ENCODE results near the gene DYNLT4. TPM values are rescaled to one million over a fixed set of nuclear protein-coding genes. Genes with fewer than 3 reads are reported as not detected.

DYNLT4 gene
- total and polyA plus RNA-seq, 2 of the 13 experiments (the other 11 are each of a cell fraction or from before 2014, with no cell fraction given), result 0.77 TPM; not detected in 1

- TF ChIP-seq THAP8 (CRISPR knock-in tag; IDR thresholded peaks at IDR 0.05; ENCODE audit: borderline replicate concordance) (no peak), ZNF782 (CRISPR knock-in tag; IDR thresholded peaks at IDR 0.05; ENCODE audit: borderline replicate concordance) (peak; percentile 87), SRF (IDR thresholded peaks at IDR 0.05; ENCODE audit: low read depth, low read length) (no peak), TBL1XR1 (IDR thresholded peaks at IDR 0.05; ENCODE audit: borderline replicate concordance, low read length, partially characterized antibody) (peak; percentile 50), ZC3H4 (CRISPR knock-in tag; IDR thresholded peaks at IDR 0.05; ENCODE audit: borderline replicate concordance) (no peak), ZNF660 (CRISPR knock-in tag; IDR thresholded peaks at IDR 0.05; ENCODE audit: borderline replicate concordance, low read depth) (no peak), PREB (CRISPR knock-in tag; IDR thresholded peaks at IDR 0.05) (no peak), ZNF253 (CRISPR knock-in tag; IDR thresholded peaks at IDR 0.05; ENCODE audit: borderline replicate concordance) (peak; percentile 72; the same call in 1 of the 2 replicates), ZNF234 (CRISPR knock-in tag; conservative IDR thresholded peaks at IDR 0.05) (no peak), RBM22 (optimal IDR thresholded peaks at IDR 0.05; ENCODE audit: low read length) (peak; percentile 86), ZNF749 (CRISPR knock-in tag; IDR thresholded peaks at IDR 0.05; ENCODE audit: borderline replicate concordance) (no peak; the same call in 1 of the 2 replicates), FOSL2 (CRISPR knock-in tag; IDR thresholded peaks at IDR 0.05) (peak; percentile 92), NR2F2 (IDR thresholded peaks at IDR 0.05; ENCODE audit: borderline replicate concordance, low read depth) (no peak; the same call in 1 of the 2 replicates), ATF7-NPFF (CRISPR knock-in tag; IDR thresholded peaks at IDR 0.05; ENCODE audit: low read depth) (peak; percentile 48), REXO4 (CRISPR knock-in tag; IDR thresholded peaks at IDR 0.05; ENCODE audit: borderline replicate concordance) (no peak), KIAA2018 (CRISPR knock-in tag; IDR thresholded peaks at IDR 0.05; ENCODE audit: borderline replicate concordance) (peak; percentile 8; the same call in 1 of the 2 replicates), RCOR2 (CRISPR knock-in tag; IDR thresholded peaks at IDR 0.05) (peak; percentile 78), FOXM1 (CRISPR knock-in tag; IDR thresholded peaks at IDR 0.05) (no peak), HNRNPL (IDR thresholded peaks at IDR 0.05; ENCODE audit: low read depth, low read length) (0 out of 2 replicates have a peak, but pooled peaks have one; percentile 12), ZNF501 (CRISPR knock-in tag; IDR thresholded peaks at IDR 0.05) (peak; percentile 94)
These were observed 362 bp upstream of the DYNLT4 start (continued) for GRCh38 chr1:44807364-44808062.
